Measurements from ENCODE around the gene HDAC7.

- no peak for TF ChIP-seq CTCF (IDR thresholded peaks at IDR 0.05; ENCODE audit: low read depth, low read length, missing input control)
- no peak for TF ChIP-seq MAX (IDR thresholded peaks at IDR 0.05)
- TF ChIP-seq FOXA1 (IDR thresholded peaks at IDR 0.05), result no peak
- TF ChIP-seq RAD21 (IDR thresholded peaks at IDR 0.05), result no peak
These were observed 68.7 kb downstream of the HDAC7 start for GRCh38 chr12:47750916-47751470.

Data from liver (tissue), 3 donors.